K562 (cell line): ENCODE measurements around the gene PRIM1. TPM values are rescaled to one million over a fixed set of nuclear protein-coding genes. Genes with fewer than 3 reads are reported as not detected.
A peak's percentile ranks its signal among the peaks of the same experiment; 100 is the strongest.

Experiments used
- CHD7 ChIP-seq: fragments of 200-600 bp; sonication (generic); IDR thresholded peaks from one replicate; pipeline ENCODE4 v1.6.1; 2012; ENCODE audit warnings: mild to moderate bottlenecking, low read depth, low read length, inconsistent platforms
- E4F1 ChIP-seq: fragments of 250-450 bp; sonication (Bioruptor Pico); IDR thresholded peaks from 2 replicates; pipeline ENCODE4 v1.5.0; 2021; ENCODE audit warnings: mild to moderate bottlenecking, borderline replicate concordance
- EZH2 ChIP-seq: IDR thresholded peaks from 2 replicates; pipeline ENCODE4 v1.6.1; 2012; ENCODE audit warnings: low read depth, mild to moderate bottlenecking, inconsistent platforms, low read length, borderline replicate concordance
- MCM5 ChIP-seq: fragments of 450-650 bp; IDR thresholded peaks from 2 replicates; pipeline ENCODE4 v1.6.1; 2016; ENCODE audit warnings: low read depth
- RBBP5 ChIP-seq: fragments of 200-600 bp; sonication (generic); IDR thresholded peaks from 2 replicates; pipeline ENCODE4 v1.6.1; 2012; ENCODE audit warnings: borderline replicate concordance, mild to moderate bottlenecking, low read length, control low read depth, inconsistent platforms; ENCODE audit not compliant: insufficient read depth, poor library complexity, severe bottlenecking
- RFX7 ChIP-seq: fragments of 250-450 bp; sonication (Bioruptor Pico); IDR thresholded peaks from 2 replicates; pipeline ENCODE4 v1.5.1; 2021; ENCODE audit warnings: mild to moderate bottlenecking
- TEAD2 ChIP-seq: fragments of 450-650 bp; IDR thresholded peaks from 2 replicates; pipeline ENCODE4 v1.6.1; 2016; ENCODE audit warnings: missing genetic modification characterization, control low read depth, missing compliant biosample characterization
- ZNF395 ChIP-seq: fragments of 200-800 bp; sonication (Bioruptor generic); IDR thresholded peaks from 2 replicates; pipeline ENCODE4 v1.6.1; 2017; ENCODE audit warnings: missing genetic modification characterization, missing compliant biosample characterization
- ZNF551 ChIP-seq: fragments of 250-450 bp; sonication (Bioruptor Pico); IDR thresholded peaks from 2 replicates; pipeline ENCODE4 v1.5.0; 2021; ENCODE audit warnings: mild to moderate bottlenecking, moderate library complexity
- polyA plus RNA-seq, 8 experiments: library from polyadenylated mRNA; depleted of rRNA in 4 of 8; stranded (reverse) in 5 of 8; unstranded in 3 of 8; fragments of >200 nt; fragmentation: Nextera tagmentation in 2 of 8; fragmentation: Illumina TruSeq in 1 of 8; extraction: Ambion mirVana in 2 of 8; extraction: Trizol in 1 of 8; gene quantifications; 2 replicates each; pipeline versions ENCODE4 v1.2.1 to v1.2.3, GENCODE V29; 2011 to 2014; ENCODE audit warnings: inconsistent platforms in 1 of 8, missing spikeins in 1 of 8
- total RNA-seq, 7 experiments: library from RNA; depleted of rRNA in 6 of 7; stranded (reverse); fragments of >200 nt in 6 of 7; fragmentation: Illumina TruSeq in 2 of 7; extraction: Trizol in 2 of 7; gene quantifications; 2 replicates each; pipeline versions ENCODE4 v1.2.1 to v1.2.3, GENCODE V29; 2011 to 2021; ENCODE audit warnings: low replicate concordance in 1 of 7
- TF ChIP-seq, protein P1 (sequence below): fragments of 450-650 bp; IDR thresholded peaks from 2 replicates; pipeline ENCODE4 v1.6.1; 2016

Gene PRIM1
- total and polyA plus RNA-seq, 9 of the 15 experiments (the other 6 are each of a cell fraction or from before 2014, with no cell fraction given), result 67.2 to 179 (median 140) TPM

- TF ChIP-seq, protein P1, sequence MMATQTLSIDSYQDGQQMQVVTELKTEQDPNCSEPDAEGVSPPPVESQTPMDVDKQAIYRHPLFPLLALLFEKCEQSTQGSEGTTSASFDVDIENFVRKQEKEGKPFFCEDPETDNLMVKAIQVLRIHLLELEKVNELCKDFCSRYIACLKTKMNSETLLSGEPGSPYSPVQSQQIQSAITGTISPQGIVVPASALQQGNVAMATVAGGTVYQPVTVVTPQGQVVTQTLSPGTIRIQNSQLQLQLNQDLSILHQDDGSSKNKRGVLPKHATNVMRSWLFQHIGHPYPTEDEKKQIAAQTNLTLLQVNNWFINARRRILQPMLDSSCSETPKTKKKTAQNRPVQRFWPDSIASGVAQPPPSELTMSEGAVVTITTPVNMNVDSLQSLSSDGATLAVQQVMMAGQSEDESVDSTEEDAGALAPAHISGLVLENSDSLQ, result peak; percentile 98
- no peak for TF ChIP-seq ZNF395 (CRISPR knock-in tag)
- no peak for TF ChIP-seq E4F1
- TF ChIP-seq CHD7, result no peak
- no peak for TF ChIP-seq RFX7 (CRISPR knock-in tag)
- no peak; the same call in 1 of the 2 replicates for TF ChIP-seq ZNF551
- TF ChIP-seq TEAD2, result no peak
- TF ChIP-seq RBBP5, result peak; percentile 98
- TF ChIP-seq MCM5, result no peak
- TF ChIP-seq EZH2, result no peak
Measured at GRCh38 chr12:56724972-56725722, 27.0 kb downstream of the PRIM1 start, which contains the start of gene NACA (continued).
